Neural progenitor cell (in vitro differentiated cells): ENCODE results near the gene FLII. TPM values are rescaled to one million over a fixed set of nuclear protein-coding genes. Genes with fewer than 3 reads are reported as not detected.
"Not testable (repeated sequence)": the region's sequence is repeated elsewhere in the genome, so short reads cannot be mapped to it uniquely, and the experiment has no call there.

Source experiments
- DNase-seq: peaks from one replicate; pipeline ENCODE4 v3.0.0-alpha.2; 2016; ENCODE audit warnings: low spot score
- H2AFZ ChIP-seq: fragments of 200-600 bp; sonication (generic); replicated peaks from 2 replicates; pipeline ENCODE4 v1.6.1; 2016; ENCODE audit warnings: antibody characterized with exemption
- H3F3A ChIP-seq: fragments of 200-600 bp; sonication (generic); 2 replicates; pipeline ENCODE4 v1.6.1; 2016; ENCODE audit warnings: antibody characterized with exemption, low read depth
- H3K27ac ChIP-seq: fragments of 200-600 bp; sonication (generic); 2 replicates; pipeline ENCODE4 v1.5.1; 2016; ENCODE audit warnings: mild to moderate bottlenecking
- H3K27me3 ChIP-seq: fragments of 200-600 bp; sonication (generic); 2 replicates; pipeline ENCODE4 v1.6.1; 2016; ENCODE audit warnings: mild to moderate bottlenecking, moderate library complexity
- H3K36me3 ChIP-seq: fragments of 200-600 bp; sonication (generic); 2 replicates; pipeline ENCODE4 v1.5.1; 2016
- H3K4me1 ChIP-seq: fragments of 200-600 bp; sonication (generic); 2 replicates; pipeline ENCODE4 v1.6.1; 2016; ENCODE audit warnings: mixed run types
- H3K4me2 ChIP-seq: fragments of 200-600 bp; sonication (generic); 2 replicates; pipeline ENCODE4 v1.6.1; 2016
- H3K4me3 ChIP-seq: fragments of 200-600 bp; sonication (generic); 2 replicates; pipeline ENCODE4 v1.5.1; 2016
- H3K79me2 ChIP-seq: fragments of 200-600 bp; sonication (generic); 2 replicates; pipeline ENCODE4 v1.6.1; 2016; ENCODE audit warnings: low read depth
- H3K9ac ChIP-seq: fragments of 200-600 bp; sonication (generic); 2 replicates; pipeline ENCODE4 v1.6.1; 2016
- H3K9me3 ChIP-seq: fragments of 200-600 bp; sonication (generic); 2 replicates; pipeline ENCODE4 v1.5.1; 2016; ENCODE audit warnings: low read depth
- H4K20me1 ChIP-seq: fragments of 200-600 bp; sonication (generic); 2 replicates; pipeline ENCODE4 v1.6.1; 2016; ENCODE audit warnings: low read depth
- H3K27ac Mint-ChIP-seq: 3 replicates; pipeline ENCODE4 v1.8.0; 2021; ENCODE audit warnings: mixed read lengths
- H3K27me3 Mint-ChIP-seq: 2 replicates; pipeline ENCODE4 v1.8.0; 2022; ENCODE audit warnings: low read depth, mild to moderate bottlenecking, inconsistent platforms, moderate library complexity, mixed read lengths; ENCODE audit not compliant: insufficient read depth
- H3K36me3 Mint-ChIP-seq: 3 replicates; pipeline ENCODE4 v1.8.0; 2021; ENCODE audit warnings: mixed read lengths
- H3K4me1 Mint-ChIP-seq: 3 replicates; pipeline ENCODE4 v1.8.0; 2021; ENCODE audit warnings: mixed read lengths
- H3K4me3 Mint-ChIP-seq: 3 replicates; pipeline ENCODE4 v1.8.0; 2021; ENCODE audit warnings: mild to moderate bottlenecking, moderate library complexity, mixed read lengths
- H3K9me3 Mint-ChIP-seq: 3 replicates; pipeline ENCODE4 v1.8.0; 2020; ENCODE audit warnings: mixed read lengths
- CTCF ChIP-seq: fragments of 200-600 bp; sonication (generic); IDR thresholded peaks from 2 replicates; pipeline ENCODE4 v1.5.1; 2017; ENCODE audit warnings: antibody characterized with exemption, mild to moderate bottlenecking
- EZH2 ChIP-seq: fragments of 200-600 bp; sonication (generic); IDR thresholded peaks from 2 replicates; pipeline ENCODE4 v1.6.1; 2017; ENCODE audit warnings: antibody characterized with exemption, mild to moderate bottlenecking, moderate library complexity
- EZH2phosphoT487 ChIP-seq: fragments of 200-600 bp; sonication (generic); IDR thresholded peaks from 2 replicates; pipeline ENCODE4 v1.6.1; 2017; ENCODE audit warnings: antibody characterized with exemption
- total RNA-seq: library from RNA; depleted of rRNA; stranded (reverse); fragments of >200 nt; gene quantifications from 2 replicates; pipeline ENCODE4 v1.2.3, GENCODE V29; 2015; ENCODE audit warnings: low replicate concordance

The FLII gene
- total RNA-seq, 1 donor from 2014 or later = 117 TPM

GRCh38 chr17:18218756-18219415 is 39.7 kb downstream of the FLII start:
- Mint-ChIP-seq H3K27ac (peak overlapping the region; percentile 85), H3K4me3 (peak overlapping the region; percentile 33), H3K4me1 (peaks cover 25% of the 10 kb centered on the region), H3K9me3 (no peaks in the 10 kb centered on the region), H3K27me3 (peaks cover 9% of the 10 kb centered on the region), H3K36me3 (no peaks in the 10 kb centered on the region)
- H3K4me1 ChIP-seq = peaks cover 28% of the 10 kb centered on the region
- peak; percentile 23 for DNase-seq
- H3K4me2 ChIP-seq = peak overlapping the region; percentile 20
- H2AFZ ChIP-seq = peak overlapping the region; percentile 55
- H3K27me3 ChIP-seq = no peaks in the 10 kb centered on the region
- H3K36me3 ChIP-seq = no peaks in the 10 kb centered on the region
- H3K9ac ChIP-seq = no peak overlapping the region
- peaks cover 23% of the 10 kb centered on the region for H3F3A ChIP-seq
- TF ChIP-seq EZH2 (no peak), CTCF (no peak), EZH2phosphoT487 (no peak)
- H3K79me2 ChIP-seq = no peaks in the 10 kb centered on the region
- no peak overlapping the region for H3K27ac ChIP-seq
- no peak overlapping the region for H3K4me3 ChIP-seq
- no peaks in the 10 kb centered on the region for H4K20me1 ChIP-seq
- no peaks in the 10 kb centered on the region for H3K9me3 ChIP-seq

GRCh38 chr17:18217412-18218015 is 41.0 kb downstream of the FLII start:
- H3K36me3 Mint-ChIP-seq = no peaks in the 10 kb centered on the region
- Histone ChIP-seq H3F3A (peaks cover 11% of the 10 kb centered on the region), H3K4me1 (peaks cover 18% of the 10 kb centered on the region), H3K4me3 (no peak overlapping the region), H4K20me1 (no peaks in the 10 kb centered on the region), H3K4me2 (no peak overlapping the region), H3K27ac (no peak overlapping the region), H3K27me3 (no peaks in the 10 kb centered on the region), H2AFZ (no peak overlapping the region), H3K36me3 (no peaks in the 10 kb centered on the region), H3K9me3 (no peaks in the 10 kb centered on the region), H3K9ac (no peak overlapping the region), H3K79me2 (no peaks in the 10 kb centered on the region)
- peak; percentile 84 for DNase-seq
- peak overlapping the region; percentile 87 for H3K27ac Mint-ChIP-seq
- H3K4me1 Mint-ChIP-seq = peaks cover 17% of the 10 kb centered on the region
- no peak for TF ChIP-seq EZH2phosphoT487
- peak; percentile 88 for TF ChIP-seq CTCF
- TF ChIP-seq EZH2 = no peak
- peaks cover 10% of the 10 kb centered on the region for H3K27me3 Mint-ChIP-seq
- H3K9me3 Mint-ChIP-seq = no peaks in the 10 kb centered on the region
- H3K4me3 Mint-ChIP-seq = no peak overlapping the region

GRCh38 chr17:18216906-18217305 is 41.6 kb downstream of the FLII start:
- H3K4me3 Mint-ChIP-seq, H3K27ac ChIP-seq, H3K36me3 Mint-ChIP-seq, DNase-seq, H3K79me2 ChIP-seq, H3K36me3 ChIP-seq, H3K27ac Mint-ChIP-seq, H3K9me3 ChIP-seq, H2AFZ ChIP-seq, H3K4me2 ChIP-seq, H3K9me3 Mint-ChIP-seq, H3K4me3 ChIP-seq, H4K20me1 ChIP-seq, H3K9ac ChIP-seq, H3K27me3 ChIP-seq: not testable (repeated sequence)
- Mint-ChIP-seq H3K4me1 (peaks cover 17% of the 10 kb centered on the region), H3K27me3 (peaks cover 10% of the 10 kb centered on the region)
- H3K4me1 ChIP-seq = peaks cover 18% of the 10 kb centered on the region
- peaks cover 11% of the 10 kb centered on the region for H3F3A ChIP-seq

- Mint-ChIP-seq H3K9me3 (no peaks in the 10 kb centered on the region), H3K27me3 (peaks cover 6% of the 10 kb centered on the region), H3K4me3 (no peak overlapping the region), H3K27ac (no peak overlapping the region), H3K36me3 (peaks cover 10% of the 10 kb centered on the region), H3K4me1 (peaks cover 11% of the 10 kb centered on the region)
- peaks cover 7% of the 10 kb centered on the region for H3F3A ChIP-seq
- no peaks in the 10 kb centered on the region for H3K27me3 ChIP-seq
- no peak overlapping the region for H3K9ac ChIP-seq
- no peak overlapping the region for H3K4me2 ChIP-seq
- H3K79me2 ChIP-seq = no peaks in the 10 kb centered on the region
- no peak for DNase-seq
- H3K27ac ChIP-seq = no peak overlapping the region
- H2AFZ ChIP-seq = no peak overlapping the region
- H4K20me1 ChIP-seq = no peaks in the 10 kb centered on the region
- TF ChIP-seq CTCF = no peak
- no peak overlapping the region for H3K4me3 ChIP-seq
- H3K4me1 ChIP-seq = peaks cover 12% of the 10 kb centered on the region
- no peaks in the 10 kb centered on the region for H3K9me3 ChIP-seq
- H3K36me3 ChIP-seq = no peaks in the 10 kb centered on the region
Observed at GRCh38 chr17:18213666-18214270, 44.8 kb downstream of the FLII start.
